22Rv1 (cell line): ENCODE measurements around the gene NFXL1.

ENCODE experiments used
- H3K27ac ChIP-seq: fragments of 450-650 bp; 2 replicates; pipeline ENCODE4 v1.5.1; 2017
- CTCF ChIP-seq: fragments of 450-650 bp; IDR thresholded peaks from 2 replicates; pipeline ENCODE4 v1.5.1; 2017; ENCODE audit warnings: mild to moderate bottlenecking
- ZFX ChIP-seq: fragments of 450-650 bp; IDR thresholded peaks from 2 replicates; pipeline ENCODE4 v1.6.1; 2017; ENCODE audit warnings: antibody characterized with exemption, borderline replicate concordance

NFXL1 gene

GRCh38 chr4:47876784-47877546 is 37.4 kb downstream of the NFXL1 start:
- no peak overlapping the region for H3K27ac ChIP-seq
- TF ChIP-seq CTCF (no peak), ZFX (no peak)

GRCh38 chr4:47876310-47876709 is 38.1 kb downstream of the NFXL1 start:
- TF ChIP-seq CTCF (no peak), ZFX (no peak)
- no peak overlapping the region for H3K27ac ChIP-seq

GRCh38 chr4:47873877-47874541 is 40.4 kb downstream of the NFXL1 start:
- H3K27ac ChIP-seq, result no peak overlapping the region
- TF ChIP-seq ZFX, result no peak
- TF ChIP-seq CTCF, result no peak

- H3K27ac ChIP-seq, result no peak overlapping the region
- no peak for TF ChIP-seq CTCF
- no peak for TF ChIP-seq ZFX
Observed at GRCh38 chr4:47863486-47863885, 50.9 kb downstream of the NFXL1 start.

- H3K27ac ChIP-seq, result no peak overlapping the region
- TF ChIP-seq CTCF (no peak), ZFX (no peak)
Observed at GRCh38 chr4:47862297-47862696, 52.1 kb downstream of the NFXL1 start.

GRCh38 chr4:47860305-47860704 is 54.1 kb downstream of the NFXL1 start:
- no peak overlapping the region for H3K27ac ChIP-seq
- TF ChIP-seq CTCF (no peak), ZFX (no peak)

GRCh38 chr4:47858006-47858405 is 56.4 kb downstream of the NFXL1 start:
- TF ChIP-seq ZFX, result no peak
- no peak for TF ChIP-seq CTCF
- H3K27ac ChIP-seq, result no peak overlapping the region
